Endodermal cell (in vitro differentiated cells): ENCODE data around the gene EED. TPM values are rescaled to one million over a fixed set of nuclear protein-coding genes. Genes with fewer than 3 reads are reported as not detected.
"Not testable (repeated sequence)": the region's sequence is repeated elsewhere in the genome, so short reads cannot be mapped to it uniquely, and the experiment has no call there.

Experiments used
- DNase-seq: peaks from one replicate; pipeline ENCODE4 v3.0.0-alpha.2; 2017
- H3K27ac ChIP-seq: 2 replicates; pipeline ENCODE4 v1.5.1; 2013; ENCODE audit warnings: mild to moderate bottlenecking, low read depth, low read length, moderate library complexity
- H3K27me3 ChIP-seq: 2 replicates; pipeline ENCODE4 v1.6.1; 2013; ENCODE audit warnings: mild to moderate bottlenecking, low read length, moderate library complexity; ENCODE audit not compliant: insufficient read depth, control insufficient read depth, poor library complexity, severe bottlenecking
- H3K36me3 ChIP-seq: 2 replicates; pipeline ENCODE4 v1.7.0; 2013; ENCODE audit warnings: mild to moderate bottlenecking, low read length, moderate library complexity; ENCODE audit not compliant: control insufficient read depth, insufficient read depth
- H3K4me1 ChIP-seq: one replicate; pipeline ENCODE4 v1.7.0; 2013; ENCODE audit warnings: low read length; ENCODE audit not compliant: control insufficient read depth, insufficient read depth
- H3K4me3 ChIP-seq: 2 replicates; pipeline ENCODE4 v1.5.1; 2013; ENCODE audit warnings: mild to moderate bottlenecking, low read length, moderate library complexity
- H3K9ac ChIP-seq: 2 replicates; pipeline ENCODE4 v1.6.1; 2013; ENCODE audit warnings: mild to moderate bottlenecking, low read length, moderate library complexity; ENCODE audit not compliant: poor library complexity, severe bottlenecking; ENCODE audit errors: extremely low read depth
- H3K9me3 ChIP-seq: 2 replicates; pipeline ENCODE4 v1.6.1; 2013; ENCODE audit warnings: mild to moderate bottlenecking, low read length, moderate library complexity; ENCODE audit not compliant: control insufficient read depth
- H3K27ac Mint-ChIP-seq: 2 replicates; pipeline ENCODE4 v1.8.0; 2020; ENCODE audit warnings: mixed read lengths
- H3K27me3 Mint-ChIP-seq: 2 replicates; pipeline ENCODE4 v1.8.0; 2021; ENCODE audit warnings: mild to moderate bottlenecking, mixed read lengths; ENCODE audit not compliant: insufficient read depth
- H3K36me3 Mint-ChIP-seq: 2 replicates; pipeline ENCODE4 v1.8.0; 2020; ENCODE audit warnings: low read depth, mixed read lengths
- H3K4me1 Mint-ChIP-seq: 2 replicates; pipeline ENCODE4 v1.8.0; 2020; ENCODE audit warnings: mixed read lengths
- H3K4me3 Mint-ChIP-seq: 2 replicates; pipeline ENCODE4 v1.8.0; 2020; ENCODE audit warnings: mild to moderate bottlenecking, moderate library complexity, mixed read lengths
- H3K9me3 Mint-ChIP-seq: 2 replicates; pipeline ENCODE4 v1.8.0; 2020; ENCODE audit warnings: mild to moderate bottlenecking, mixed read lengths
- CTCF ChIP-seq: fragments of 200-600 bp; sonication (generic); conservative IDR thresholded peaks from 2 replicates; pipeline ENCODE4 v1.5.0; 2021; ENCODE audit warnings: antibody characterized with exemption, mild to moderate bottlenecking
- WGBS, 2 experiments: methylation state at CpG; one replicate each; pipeline versions ENCODE4 v1.1.5 to v1.1.7; 2013; ENCODE audit warnings: missing lambda C conversion rate in 2 of 2, mixed read lengths in 1 of 2; ENCODE audit not compliant: insufficient coverage in 1 of 2, insufficient read length in 1 of 2; 5-methylcytosine and 5-hydroxymethylcytosine counted together
- total RNA-seq, 2 donors: library from RNA; stranded (reverse); fragmentation: NEBNext Ultra II Directional in 1 of 2; extraction: Animal tissue kit (Norgen Biotek cat#: 25700) in 1 of 2; gene quantifications; 2 replicates in 1 of 2; 3 replicates in 1 of 2; pipeline ENCODE4 v1.2.1, GENCODE V29; 2021

The EED gene
- total RNA-seq, 2 donors from 2014 or later: 29.2 to 39.2 TPM

DNA sequence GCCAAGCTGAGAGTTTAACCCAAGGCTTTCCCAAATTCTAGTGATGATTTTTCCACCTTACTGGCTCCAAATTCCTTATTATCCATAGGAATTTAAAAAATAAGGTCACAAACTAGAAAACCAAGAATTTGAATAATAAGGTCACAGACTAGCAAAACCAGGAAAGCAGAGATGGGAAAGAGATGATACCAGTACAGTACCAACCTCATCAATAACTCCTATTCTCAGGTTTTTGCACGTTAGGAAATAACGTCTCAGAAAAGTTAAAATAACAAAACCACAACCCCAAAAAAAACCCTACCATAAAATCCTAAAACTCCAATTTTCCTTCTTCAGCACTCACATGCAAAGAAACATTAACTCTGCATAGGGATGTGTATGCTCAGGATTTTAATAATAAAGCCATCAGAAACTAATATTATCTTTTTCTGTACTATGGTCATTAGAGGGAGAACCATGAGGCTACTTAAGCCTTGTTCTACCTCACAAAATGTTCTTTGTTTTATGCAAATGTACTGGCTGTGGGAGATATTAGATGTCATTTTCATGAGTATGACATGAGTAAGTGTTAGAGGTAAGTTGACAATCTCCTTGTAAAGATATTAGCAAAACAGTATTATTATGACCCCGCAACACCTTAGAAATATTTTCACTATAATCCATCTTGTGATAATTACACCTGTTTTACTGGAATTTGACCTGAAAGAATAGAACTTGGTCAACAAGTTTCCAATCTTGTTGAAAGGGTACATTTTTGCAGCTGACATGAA is 16.1 kb upstream of the EED start:
- Histone ChIP-seq H3K27ac (no peak overlapping the region), H3K9ac (no peak overlapping the region), H3K27me3 (no peaks in the 10 kb centered on the region), H3K4me1 (no peaks in the 10 kb centered on the region), H3K36me3 (no peaks in the 10 kb centered on the region), H3K4me3 (no peak overlapping the region), H3K9me3 (peaks cover 6% of the 10 kb centered on the region)
- peaks cover 2% of the 10 kb centered on the region for H3K4me1 Mint-ChIP-seq
- H3K4me3 Mint-ChIP-seq: no peak overlapping the region
- H3K27ac Mint-ChIP-seq: no peak overlapping the region
- DNase-seq: no peak
- 94% methylated on average over 3 of the region's 3 CpGs; no CpG with 5 or more reads in 1 of the 2 experiments for WGBS, 2 experiments
- peaks cover 6% of the 10 kb centered on the region for H3K9me3 Mint-ChIP-seq
- peaks cover 2% of the 10 kb centered on the region for H3K27me3 Mint-ChIP-seq
- TF ChIP-seq CTCF: no peak
- no peaks in the 10 kb centered on the region for H3K36me3 Mint-ChIP-seq

DNA sequence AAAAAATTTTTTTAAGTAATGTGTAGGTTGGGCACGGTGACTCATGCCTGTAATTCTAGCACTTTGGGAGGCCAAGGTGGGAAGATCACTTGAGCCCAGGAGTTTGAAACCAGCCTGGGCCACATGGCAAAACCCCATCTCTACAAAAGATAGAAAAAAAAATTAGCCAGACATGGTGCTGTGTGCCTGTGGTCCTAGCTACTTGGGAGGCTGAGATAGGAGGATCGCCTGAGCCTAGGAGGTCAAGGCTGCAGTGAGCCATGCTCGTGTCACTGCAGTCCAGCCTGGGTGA is 15.6 kb upstream of the EED start:
- not testable (repeated sequence) for DNase-seq, H3K36me3 Mint-ChIP-seq, H3K4me3 Mint-ChIP-seq, H3K9me3 ChIP-seq, H3K9ac ChIP-seq, H3K36me3 ChIP-seq, H3K27me3 ChIP-seq, H3K4me1 Mint-ChIP-seq, H3K4me1 ChIP-seq, H3K27me3 Mint-ChIP-seq, H3K27ac Mint-ChIP-seq, H3K27ac ChIP-seq, H3K9me3 Mint-ChIP-seq, H3K4me3 ChIP-seq
- 89 to 100% methylated on average over 1 to 3 of the region's 3 CpGs for WGBS, 2 experiments

- Histone ChIP-seq H3K4me3 (no peak overlapping the region), H3K4me1 (no peaks in the 10 kb centered on the region), H3K9me3 (peaks cover 2% of the 10 kb centered on the region), H3K27me3 (no peaks in the 10 kb centered on the region), H3K27ac (no peak overlapping the region), H3K36me3 (no peaks in the 10 kb centered on the region), H3K9ac (no peak overlapping the region)
- Mint-ChIP-seq H3K9me3 (no peaks in the 10 kb centered on the region), H3K27me3 (no peaks in the 10 kb centered on the region), H3K27ac (no peak overlapping the region), H3K4me1 (peaks cover 4% of the 10 kb centered on the region), H3K36me3 (no peaks in the 10 kb centered on the region), H3K4me3 (no peak overlapping the region)
- 87 to 100% methylated on average over 1 of the region's 1 CpG for WGBS, 2 experiments
- DNase-seq: no peak
- TF ChIP-seq CTCF: peak; percentile 23
Observed at GRCh38 chr11:86230179-86230804, 14.3 kb upstream of the EED start.
